GM12865 (cell line): ENCODE data around the gene CDKN3.
"Not testable (repeated sequence)": the region's sequence is repeated elsewhere in the genome, so short reads cannot be mapped to it uniquely, and the experiment has no call there.

ENCODE experiments used
- DNase-seq: peaks from one replicate; pipeline ENCODE4 v3.0.0; 2010; ENCODE audit warnings: low read depth
- H3K4me3 ChIP-seq: 2 replicates; pipeline ENCODE4 v1.5.1; 2011; ENCODE audit warnings: mild to moderate bottlenecking, low read depth, low read length, control low read depth
- TF ChIP-seq, protein P1 (sequence below): IDR thresholded peaks from 2 replicates; pipeline ENCODE4 v1.5.1; 2011; ENCODE audit warnings: low read length, control low read depth, low read depth, inconsistent platforms; ENCODE audit not compliant: insufficient read depth; ENCODE audit errors: missing control alignments

Gene CDKN3

DNA sequence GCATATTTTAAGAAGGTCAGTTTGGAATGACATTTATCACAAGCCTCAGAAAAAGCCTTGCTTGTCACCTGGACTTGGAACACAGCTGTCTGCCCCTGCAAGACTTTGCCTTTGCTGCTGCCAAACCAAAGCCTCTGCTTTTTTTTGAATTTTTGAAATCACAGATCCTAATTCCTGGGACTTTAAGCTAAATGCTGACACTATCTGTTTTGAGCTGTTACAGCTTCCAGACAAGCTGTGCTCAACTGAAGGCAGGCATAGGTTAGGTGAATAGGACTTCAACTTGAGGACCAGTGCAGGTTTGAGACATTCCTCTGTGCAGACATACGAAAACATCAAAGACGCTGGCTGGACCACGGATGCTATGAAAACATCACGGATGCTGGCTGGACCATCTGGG lies 11.3 kb upstream of the CDKN3 start:
- H3K4me3 ChIP-seq: no peak overlapping the region
- TF ChIP-seq, protein P1, sequence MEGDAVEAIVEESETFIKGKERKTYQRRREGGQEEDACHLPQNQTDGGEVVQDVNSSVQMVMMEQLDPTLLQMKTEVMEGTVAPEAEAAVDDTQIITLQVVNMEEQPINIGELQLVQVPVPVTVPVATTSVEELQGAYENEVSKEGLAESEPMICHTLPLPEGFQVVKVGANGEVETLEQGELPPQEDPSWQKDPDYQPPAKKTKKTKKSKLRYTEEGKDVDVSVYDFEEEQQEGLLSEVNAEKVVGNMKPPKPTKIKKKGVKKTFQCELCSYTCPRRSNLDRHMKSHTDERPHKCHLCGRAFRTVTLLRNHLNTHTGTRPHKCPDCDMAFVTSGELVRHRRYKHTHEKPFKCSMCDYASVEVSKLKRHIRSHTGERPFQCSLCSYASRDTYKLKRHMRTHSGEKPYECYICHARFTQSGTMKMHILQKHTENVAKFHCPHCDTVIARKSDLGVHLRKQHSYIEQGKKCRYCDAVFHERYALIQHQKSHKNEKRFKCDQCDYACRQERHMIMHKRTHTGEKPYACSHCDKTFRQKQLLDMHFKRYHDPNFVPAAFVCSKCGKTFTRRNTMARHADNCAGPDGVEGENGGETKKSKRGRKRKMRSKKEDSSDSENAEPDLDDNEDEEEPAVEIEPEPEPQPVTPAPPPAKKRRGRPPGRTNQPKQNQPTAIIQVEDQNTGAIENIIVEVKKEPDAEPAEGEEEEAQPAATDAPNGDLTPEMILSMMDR: no peak
- DNase-seq: no peak

DNA sequence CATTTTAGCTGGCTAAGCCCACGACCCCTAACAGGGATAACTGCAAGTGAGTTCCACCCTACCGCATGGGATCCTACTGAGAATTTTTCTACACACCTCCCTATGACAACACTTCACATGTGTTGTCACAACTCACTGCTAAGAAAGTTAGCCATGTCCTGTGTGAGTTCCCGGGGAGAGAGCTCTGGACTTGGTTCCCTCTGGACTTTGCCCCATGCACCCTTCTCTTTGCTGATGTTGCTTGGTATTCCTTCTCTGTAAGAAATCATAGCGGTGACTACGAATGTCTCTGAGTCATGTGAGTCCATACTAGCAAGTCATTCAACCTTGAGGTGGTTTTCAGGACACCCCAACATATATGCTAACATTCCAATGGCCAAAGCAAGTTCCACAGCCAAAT lies 9.5 kb upstream of the CDKN3 start:
- TF ChIP-seq, protein P1: no peak
- no peak for DNase-seq
- H3K4me3 ChIP-seq: no peak overlapping the region

DNA sequence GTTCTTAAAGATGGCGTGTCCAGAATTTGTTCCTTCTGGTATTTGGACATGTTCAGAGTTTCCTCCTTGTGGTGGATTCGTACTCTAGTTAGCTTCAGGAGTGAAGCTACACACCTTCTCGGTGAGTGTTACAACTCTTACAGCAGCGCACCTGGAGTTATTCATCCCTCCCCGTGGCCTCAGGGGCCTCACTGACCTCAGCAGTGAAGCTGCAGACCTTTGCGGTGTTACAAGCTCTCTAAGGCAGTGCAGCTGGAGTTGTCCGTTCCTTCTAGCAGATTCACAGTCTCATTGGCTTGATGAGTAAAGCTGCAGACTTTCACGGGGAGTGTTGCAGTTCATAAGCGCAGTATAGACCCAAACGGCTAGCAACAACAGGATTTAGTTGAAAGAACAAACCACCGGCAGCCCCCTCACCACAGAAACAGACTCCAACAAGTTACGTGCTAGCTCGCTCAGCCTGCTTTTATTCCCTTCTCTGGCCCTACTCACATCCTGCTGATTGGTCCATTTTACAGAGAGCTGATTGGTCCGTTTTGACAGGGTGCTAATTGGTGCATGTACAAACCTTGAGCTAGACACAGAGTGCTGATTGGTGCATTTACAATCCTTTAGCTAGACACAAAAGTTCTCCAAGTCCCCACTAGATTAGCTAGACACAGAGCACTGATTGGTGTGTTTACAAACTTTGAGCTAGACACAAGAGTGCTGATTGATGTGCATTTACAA lies 4.5 kb upstream of the CDKN3 start:
- TF ChIP-seq, protein P1: no peak
- DNase-seq: no peak
- no peak overlapping the region for H3K4me3 ChIP-seq

DNA sequence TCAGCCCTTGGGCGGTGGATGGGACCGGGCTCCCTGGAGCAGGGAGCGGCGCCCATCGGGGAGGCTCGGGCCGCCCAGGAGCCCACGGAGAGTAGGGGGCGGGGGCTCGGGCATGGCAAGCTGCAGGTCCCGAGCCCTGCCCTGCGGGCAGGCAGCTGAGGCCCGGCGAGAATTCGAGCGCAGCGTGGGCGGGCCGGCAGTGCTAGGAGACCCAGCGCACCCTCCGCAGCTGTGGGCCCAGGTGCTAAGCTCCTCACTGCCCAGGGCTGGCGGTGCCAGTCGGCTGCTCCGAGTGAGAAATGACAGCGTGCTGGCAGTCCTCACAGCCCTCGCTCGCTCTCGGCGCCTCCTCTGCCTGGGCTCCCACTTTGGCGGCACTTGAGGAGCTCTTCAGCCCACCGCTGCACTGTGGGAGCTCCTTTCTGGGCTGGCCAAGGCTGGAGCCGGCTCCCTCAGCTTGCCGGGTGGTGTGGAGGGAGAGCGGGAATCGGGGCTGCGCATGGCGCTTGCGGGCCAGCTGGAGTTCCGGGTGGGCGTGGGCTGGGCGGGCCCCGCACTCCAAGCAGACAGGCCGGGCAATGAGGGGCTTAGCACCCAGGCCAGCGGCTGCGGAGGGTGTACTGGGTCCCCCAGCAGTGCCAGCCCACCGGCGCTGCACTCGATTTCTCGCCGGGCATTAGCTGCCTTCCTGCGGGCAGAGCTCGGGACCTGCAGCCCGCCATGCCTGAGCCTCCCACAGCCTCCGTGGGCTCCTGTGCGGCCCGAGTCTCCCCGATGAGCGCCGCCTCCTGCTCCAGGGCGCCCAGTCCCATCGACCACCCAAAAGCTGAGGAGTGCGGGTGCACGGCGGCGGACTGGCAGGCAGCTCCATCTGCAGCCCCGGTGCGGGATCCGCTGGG lies 3.6 kb upstream of the CDKN3 start:
- H3K4me3 ChIP-seq: not testable (repeated sequence)

DNA sequence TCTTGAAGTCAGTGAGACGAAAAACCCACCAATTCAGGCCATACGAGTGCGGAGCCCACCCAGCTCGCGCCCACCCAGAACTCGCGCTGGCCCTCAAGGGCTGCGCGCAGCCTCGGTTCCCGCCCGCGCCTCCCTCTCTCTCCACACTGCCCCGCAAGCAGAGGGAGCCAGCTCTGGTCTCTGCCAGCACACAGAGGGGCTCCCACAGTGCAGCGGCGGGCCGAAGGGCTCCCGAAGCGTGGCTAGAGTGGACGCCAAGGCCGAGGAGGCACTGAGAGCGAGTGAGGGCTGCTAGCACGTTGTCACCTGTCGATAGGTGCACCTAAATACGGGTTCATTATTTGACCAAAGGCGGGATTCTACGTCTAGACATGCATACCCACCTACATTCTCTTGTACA lies 2.2 kb upstream of the CDKN3 start:
- H3K4me3 ChIP-seq: no peak overlapping the region
- TF ChIP-seq, protein P1: no peak

More for the DNA sequence above, 3.6 kb upstream of the CDKN3 start:
- DNase-seq: not testable (repeated sequence)

DNA sequence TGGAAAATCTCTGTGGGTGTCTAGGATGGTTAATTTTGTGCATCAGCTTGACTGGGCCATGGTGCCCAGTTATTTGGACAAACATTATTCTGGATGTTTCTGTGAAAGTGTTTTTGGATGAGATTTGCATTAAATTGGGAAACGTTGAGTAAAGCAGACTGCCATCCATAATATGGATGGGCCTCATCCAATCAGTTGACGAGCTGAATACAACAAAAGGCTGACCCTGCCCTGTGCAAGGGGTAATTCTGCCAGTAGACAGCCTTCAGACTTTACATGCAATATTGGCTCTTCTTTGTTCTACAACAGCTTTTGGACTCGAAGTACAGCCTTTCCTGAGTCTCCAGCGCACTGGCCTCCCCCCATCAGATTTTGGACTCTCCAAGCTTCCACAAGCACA lies 1.5 kb upstream of the CDKN3 start:
- DNase-seq: no peak
- no peak overlapping the region for H3K4me3 ChIP-seq
- TF ChIP-seq, protein P1: no peak

More for the DNA sequence above, 2.2 kb upstream of the CDKN3 start:
- no peak for DNase-seq

DNA sequence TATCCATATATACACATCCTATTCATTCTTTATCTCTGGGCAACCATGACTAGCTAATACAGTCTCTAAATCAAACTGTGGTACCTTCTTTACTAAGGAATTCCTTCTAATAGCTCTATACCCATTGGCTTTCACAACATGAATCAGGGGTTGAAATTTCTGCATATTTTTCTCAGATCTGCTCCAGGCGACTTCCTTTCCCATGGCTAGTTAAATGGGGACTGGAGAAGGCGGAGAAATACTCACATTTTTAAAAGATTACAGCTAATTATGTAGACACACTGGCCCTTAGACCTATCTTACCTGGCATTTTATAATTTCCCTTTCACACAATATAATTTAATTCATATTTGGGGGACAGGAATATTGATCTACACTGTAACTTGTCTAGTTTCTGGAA lies 1.1 kb upstream of the CDKN3 start:
- TF ChIP-seq, protein P1: no peak
- H3K4me3 ChIP-seq: no peak overlapping the region
- no peak for DNase-seq
